GM20000 (cell line): ENCODE results near the gene POLR3E.
A peak's percentile ranks its signal among the peaks of the same experiment; 100 is the strongest.

Source experiments
- DNase-seq: peaks from one replicate; pipeline ENCODE4 v3.0.0; 2012; ENCODE audit warnings: low spot score
- CTCF ChIP-seq: IDR thresholded peaks from 2 replicates; pipeline ENCODE4 v1.5.1; 2012; ENCODE audit warnings: mild to moderate bottlenecking, control low read depth; ENCODE audit errors: extremely low read depth, missing control alignments

Gene POLR3E

GRCh38 chr16:22318690-22319358 is 21.6 kb downstream of the POLR3E start:
- peak; percentile 57 for DNase-seq
- TF ChIP-seq CTCF, result peak; percentile 73

DNA sequence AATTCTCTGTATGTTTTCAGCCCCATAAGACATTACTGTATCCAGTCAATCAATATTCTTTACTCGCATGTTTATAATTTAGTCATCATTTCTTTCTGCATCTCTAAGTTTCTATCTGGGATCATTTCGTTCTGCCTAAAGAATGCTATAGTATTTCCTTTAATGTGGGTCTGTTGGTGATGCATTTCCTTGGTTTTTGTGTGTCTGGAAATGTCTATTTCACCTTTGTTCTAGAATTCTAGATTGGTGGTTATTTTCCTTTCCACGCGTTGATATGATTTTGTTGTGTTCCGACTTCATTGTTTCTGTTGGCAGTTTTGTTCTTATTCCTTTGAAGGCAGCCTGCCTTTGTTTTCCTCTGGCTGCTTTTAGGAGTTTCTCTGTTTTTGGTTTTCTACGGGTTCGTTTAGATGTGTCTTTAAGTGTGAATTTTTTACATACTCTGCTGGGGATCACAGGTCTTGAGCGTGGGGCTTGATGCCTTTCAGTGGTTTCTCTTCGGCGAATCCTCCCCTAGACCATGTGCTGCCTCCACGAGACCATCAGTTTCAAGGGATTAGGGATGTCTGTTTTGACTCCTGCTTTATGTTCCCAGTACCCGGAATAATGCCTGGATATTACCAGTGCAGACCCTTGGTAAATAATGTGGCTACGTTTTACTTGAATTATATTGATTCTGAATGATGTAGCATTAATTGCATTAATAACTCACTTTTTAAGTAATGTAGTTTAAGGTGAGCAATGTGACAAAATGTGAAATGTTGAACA is 23.5 kb downstream of the POLR3E start:
- no peak for TF ChIP-seq CTCF

GRCh38 chr16:22321340-22322001 is 24.3 kb downstream of the POLR3E start:
- peak; percentile 76 for TF ChIP-seq CTCF
- peak; percentile 85 for DNase-seq

More for the DNA sequence above, 23.5 kb downstream of the POLR3E start:
- no peak for DNase-seq

DNA sequence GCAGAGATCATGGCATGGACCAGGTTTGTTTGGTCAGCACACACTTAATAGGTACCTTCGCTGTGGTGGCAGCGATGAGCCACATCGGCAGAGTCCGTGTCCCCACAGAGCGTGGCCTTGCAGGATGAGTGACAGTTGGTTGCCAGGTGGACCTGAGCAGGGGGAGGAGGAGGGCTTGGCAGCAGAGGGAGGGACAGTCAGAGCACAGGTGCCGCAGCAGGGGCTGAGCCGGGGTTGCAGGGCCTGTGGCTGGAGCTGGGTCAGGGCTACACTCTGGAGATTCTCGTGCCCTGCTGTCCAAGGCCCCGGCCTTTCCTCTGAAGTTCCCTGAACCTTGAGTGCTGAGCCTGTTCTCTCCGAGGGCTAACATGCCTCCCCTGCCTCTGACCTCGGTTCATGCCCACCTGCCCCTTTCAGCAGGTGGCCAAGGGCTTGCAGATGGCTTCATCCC is 24.8 kb downstream of the POLR3E start:
- no peak for TF ChIP-seq CTCF
- no peak for DNase-seq

GRCh38 chr16:22322741-22323140 is 25.5 kb downstream of the POLR3E start:
- DNase-seq, result no peak
- TF ChIP-seq CTCF, result no peak

DNA sequence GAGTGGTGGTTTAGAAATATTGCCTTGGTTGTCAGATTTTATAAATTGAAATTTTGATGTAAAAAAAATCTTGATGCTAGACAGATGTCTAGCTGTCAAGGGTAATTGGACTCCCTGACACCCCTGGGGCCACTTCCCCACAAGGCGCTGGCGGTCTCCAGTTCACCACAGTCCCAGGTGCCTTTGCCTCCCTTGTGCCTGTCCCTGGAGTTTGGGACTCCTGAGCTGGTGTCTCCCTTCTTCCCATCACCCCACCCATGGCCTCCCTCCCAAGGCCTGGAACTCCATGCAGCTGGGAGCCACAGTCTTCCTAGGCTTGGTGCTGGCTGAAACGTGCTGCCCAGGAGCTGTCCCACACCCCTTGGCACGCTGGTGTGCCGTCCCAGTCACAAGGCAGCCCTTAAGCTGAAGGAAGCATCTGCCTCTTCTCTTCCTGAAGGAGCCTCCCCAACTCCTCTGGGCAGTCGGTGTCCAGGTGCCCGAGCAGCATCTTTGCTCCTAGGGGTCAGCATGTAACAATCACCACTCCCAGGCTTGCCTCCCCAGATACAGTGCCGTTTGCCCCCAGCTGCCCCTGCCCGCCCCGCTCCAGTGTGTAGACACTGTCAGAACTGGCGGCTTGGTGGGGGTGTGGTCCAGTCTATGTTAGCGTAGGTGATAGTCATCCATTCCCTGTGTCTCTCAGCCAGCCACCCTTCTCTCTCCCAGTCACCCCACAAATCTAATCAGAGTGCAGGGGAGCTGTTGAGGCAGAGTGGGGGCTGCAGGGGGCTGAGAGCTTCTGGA is 26.2 kb downstream of the POLR3E start:
- no peak for TF ChIP-seq CTCF
- DNase-seq, result no peak
